NCI-H1092 treated with DMSO at 0.1 percent for 48 hours (cell line): ENCODE measurements around the gene VSTM2L.
"Not testable (repeated sequence)": the region's sequence is repeated elsewhere in the genome, so short reads cannot be mapped to it uniquely, and the experiment has no call there.

Source experiments
- DNase-seq: peaks from one replicate; lab custom pipeline; 2025; lab: John Stamatoyannopoulos, UW

Gene VSTM2L

GRCh38 chr20:37902504-37903313 is at the start of gene VSTM2L:
TSS of gene VSTM2L (plus strand) at chr20:37903127. CDS start at chr20:37903351, 224 bp downstream.
- DNase-seq = no peak

DNA sequence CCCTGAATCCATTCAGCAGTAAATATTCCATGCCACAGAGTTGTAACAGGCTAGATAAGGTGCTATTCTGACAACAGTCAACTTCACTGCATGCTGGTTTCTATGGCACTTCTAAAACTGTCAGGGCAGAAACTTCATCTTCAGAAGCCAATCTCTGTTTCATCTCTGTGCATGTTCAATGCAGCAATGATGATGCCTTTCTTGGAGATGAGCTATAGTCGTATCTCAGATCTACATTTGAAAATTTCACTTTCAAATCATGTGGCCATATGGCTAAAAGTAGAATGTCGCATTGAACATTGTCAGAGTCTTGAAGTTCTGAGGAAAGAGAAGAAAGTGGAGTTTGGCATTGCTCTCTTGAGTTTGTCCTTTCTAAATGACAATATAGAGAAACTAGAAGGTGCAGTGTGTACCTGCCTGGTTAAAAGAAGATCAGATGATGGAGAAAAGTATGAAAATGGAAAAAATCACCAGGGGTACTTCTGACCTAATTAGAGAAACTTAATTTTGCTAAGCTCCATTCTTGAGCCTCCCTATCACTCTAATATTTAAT is 49.0 kb upstream of the VSTM2L start:
- no peak for DNase-seq

GRCh38 chr20:37856034-37856433 is 46.9 kb upstream of the VSTM2L start:
- not testable (repeated sequence) for DNase-seq

GRCh38 chr20:37856932-37857660 is 45.8 kb upstream of the VSTM2L start:
- DNase-seq = no peak

- no peak for DNase-seq
These were observed 43.3 kb upstream of the VSTM2L start for GRCh38 chr20:37859406-37860171.

GRCh38 chr20:37863289-37863688 is 39.6 kb upstream of the VSTM2L start:
- no peak for DNase-seq

DNA sequence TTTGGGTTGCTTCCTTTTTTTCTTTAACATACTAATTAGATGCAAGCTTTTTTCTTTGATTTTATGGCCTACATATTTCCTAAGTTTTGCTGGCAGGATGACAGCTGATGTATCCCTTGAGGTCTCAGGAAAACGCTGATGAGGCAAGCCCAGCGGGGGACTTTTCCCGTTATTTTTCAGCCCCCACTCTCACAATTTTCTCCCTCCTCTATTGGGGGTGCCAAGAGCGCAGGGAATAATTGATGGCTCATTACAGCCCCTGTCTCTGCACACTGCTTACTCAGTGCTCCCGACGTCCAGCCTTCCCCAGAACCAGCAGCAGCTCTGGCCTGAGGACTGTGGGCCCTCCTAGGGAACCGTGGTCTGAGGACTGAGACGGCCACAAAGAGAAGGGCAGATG is 38.6 kb upstream of the VSTM2L start:
- DNase-seq = no peak

DNA sequence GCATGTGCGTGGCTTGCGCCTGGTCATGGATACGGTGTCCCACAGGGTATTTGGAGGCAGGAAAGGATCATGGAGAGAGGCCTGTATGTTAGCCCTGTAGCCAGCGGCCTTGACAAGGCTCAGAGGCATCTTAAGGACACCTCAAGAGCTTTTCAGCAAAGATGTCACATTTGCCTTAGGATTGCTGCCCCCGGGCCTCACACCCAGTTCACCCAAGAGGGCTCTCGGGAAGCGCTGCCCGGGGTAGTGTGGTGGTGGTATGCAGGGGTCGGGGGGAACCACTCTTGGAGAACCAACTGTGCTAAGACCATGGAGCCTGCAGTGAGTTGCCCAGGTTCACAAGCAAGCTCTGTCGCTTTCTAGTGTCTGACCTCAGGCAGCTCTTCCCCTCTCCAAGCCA is 36.9 kb upstream of the VSTM2L start:
- no peak for DNase-seq

GRCh38 chr20:37867289-37868195 is 35.4 kb upstream of the VSTM2L start:
- no peak for DNase-seq

DNA sequence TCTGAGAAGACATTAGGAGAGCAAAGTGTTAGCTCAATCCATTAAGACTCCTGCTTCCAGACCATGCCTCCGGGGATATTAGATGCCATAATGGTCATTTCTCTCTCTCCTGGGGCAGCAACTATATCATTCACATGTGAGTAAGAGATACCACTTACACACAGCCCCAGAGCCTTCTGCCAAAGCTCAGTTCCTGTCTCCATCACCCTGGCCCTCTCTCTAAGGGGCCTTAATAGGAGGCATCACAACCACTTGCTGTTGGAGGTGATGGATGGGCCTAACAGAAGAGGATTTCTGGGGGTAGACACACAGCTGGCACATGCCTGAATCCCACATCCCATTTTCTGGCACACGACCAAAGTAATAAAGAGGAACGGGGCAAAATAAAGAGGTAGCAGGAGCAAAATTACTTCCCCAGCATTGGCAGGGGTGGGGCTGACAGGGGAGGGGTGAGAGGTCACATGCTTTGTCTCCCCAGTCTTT is 34.0 kb upstream of the VSTM2L start:
- no peak for DNase-seq

- no peak for DNase-seq
These were observed 33.5 kb upstream of the VSTM2L start for GRCh38 chr20:37869334-37869861.

DNA sequence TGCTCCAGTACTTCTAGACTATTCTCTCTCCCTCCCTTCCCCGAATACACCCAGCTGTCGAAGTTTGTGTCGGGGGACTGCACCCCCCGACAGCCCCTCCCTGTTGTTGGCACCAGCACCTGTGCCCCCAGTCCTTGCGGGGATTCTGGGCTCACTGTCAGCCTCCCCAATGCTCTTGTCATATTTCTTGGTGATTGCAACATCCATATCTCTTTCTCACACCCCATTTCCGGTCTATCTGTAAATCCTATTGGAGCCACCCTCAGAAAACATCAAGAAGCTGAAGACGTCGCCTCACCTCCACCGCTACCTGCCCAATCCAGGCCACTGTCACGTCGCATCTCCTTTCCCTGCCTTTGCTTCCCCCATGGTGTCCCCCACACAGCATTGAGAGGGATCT is 32.6 kb upstream of the VSTM2L start:
- DNase-seq = no peak

DNA sequence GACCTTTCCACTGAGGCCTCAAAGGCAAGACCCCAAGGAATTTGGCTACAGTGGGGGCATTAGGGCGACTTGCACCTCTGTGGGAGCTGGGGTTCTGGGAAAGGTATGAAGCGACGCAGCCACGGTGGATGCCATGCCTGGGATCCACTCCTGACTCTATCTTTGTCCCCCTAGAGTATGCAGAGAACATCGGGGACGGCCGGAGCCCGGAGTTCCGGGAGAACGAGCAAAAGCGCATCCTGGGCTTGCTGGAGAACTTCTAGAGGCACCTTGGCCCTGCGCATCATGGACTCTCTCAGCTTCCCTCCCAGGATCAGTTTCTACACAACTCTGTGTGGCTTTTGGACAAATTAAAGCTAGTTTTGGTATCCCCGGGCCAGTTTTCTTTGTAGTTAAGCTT is 31.2 kb upstream of the VSTM2L start:
- DNase-seq = no peak

GRCh38 chr20:37872161-37872560 is 30.8 kb upstream of the VSTM2L start:
- DNase-seq = no peak

DNA sequence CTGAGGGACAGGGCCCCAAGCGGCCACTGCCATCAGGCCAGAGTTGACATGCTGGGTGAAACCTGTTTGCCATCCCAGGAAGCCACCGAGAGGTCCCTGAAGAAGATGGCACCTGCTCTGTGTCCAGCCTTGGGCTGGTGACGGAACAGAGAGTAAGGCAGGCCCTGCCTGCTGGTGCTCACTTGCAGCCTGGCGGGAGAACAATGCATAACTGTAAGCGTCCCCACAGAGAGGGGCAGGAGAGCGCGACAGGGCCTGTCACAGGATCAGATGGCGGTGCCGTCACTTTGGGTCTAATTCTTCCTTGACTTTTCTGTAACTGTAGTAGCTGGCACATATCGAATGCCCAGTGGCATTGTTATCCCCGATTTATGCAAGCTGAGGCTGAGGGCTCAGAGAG is 29.0 kb upstream of the VSTM2L start:
- DNase-seq = no peak

DNA sequence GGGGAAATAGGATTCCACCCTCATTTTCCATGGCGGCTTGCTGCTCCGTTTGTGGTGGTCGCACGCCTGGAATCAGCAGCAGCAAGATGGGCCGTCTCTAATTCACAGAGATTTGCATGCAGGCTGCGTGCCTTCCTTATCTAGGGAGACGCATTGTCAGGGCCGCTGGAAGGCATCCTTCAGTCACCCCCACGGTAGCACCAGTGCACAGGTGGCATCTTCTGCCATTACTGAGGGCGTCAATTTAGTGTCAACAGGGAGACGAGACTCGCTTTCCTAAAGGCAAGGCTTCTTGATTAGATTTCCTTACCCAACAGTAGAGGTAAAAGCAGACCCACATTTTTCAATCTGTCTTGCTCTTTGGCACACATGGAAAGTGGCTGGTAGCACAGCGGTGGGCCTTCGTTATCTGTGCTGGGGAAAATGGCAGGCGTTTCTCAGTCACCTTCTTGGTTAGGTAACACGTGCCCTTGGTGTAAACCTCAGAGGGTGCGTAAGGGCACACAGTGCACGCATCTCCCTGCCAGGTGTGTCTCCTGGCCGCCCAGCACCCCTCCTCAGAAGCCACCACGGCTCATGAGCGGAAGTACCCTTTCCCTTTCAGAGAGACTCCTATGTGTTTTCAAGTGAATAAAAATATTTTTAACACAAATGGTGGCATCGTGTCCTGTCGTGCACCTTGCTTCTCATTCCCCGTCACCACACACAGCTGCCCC is 27.3 kb upstream of the VSTM2L start:
- DNase-seq = no peak

DNA sequence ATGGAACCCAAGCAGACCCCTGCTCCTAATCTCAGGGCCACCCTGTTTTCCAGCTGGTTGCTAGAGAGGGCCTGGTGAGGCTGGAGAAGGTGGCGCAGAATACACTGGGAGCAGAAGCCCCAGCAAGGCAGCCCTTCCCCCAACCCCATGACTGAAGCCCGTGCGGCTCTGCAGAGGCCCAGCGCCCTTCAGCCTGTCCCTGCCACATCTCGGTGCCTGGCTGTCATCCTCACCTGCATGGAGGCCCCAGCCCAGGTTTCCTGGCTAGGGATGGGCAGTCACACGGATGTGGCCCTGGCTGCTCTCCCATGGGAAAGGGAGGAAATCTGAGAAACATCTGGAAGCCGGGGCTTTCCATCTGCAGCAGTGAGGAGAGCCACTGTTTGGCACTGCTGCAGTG is 26.1 kb upstream of the VSTM2L start:
- DNase-seq = no peak

DNA sequence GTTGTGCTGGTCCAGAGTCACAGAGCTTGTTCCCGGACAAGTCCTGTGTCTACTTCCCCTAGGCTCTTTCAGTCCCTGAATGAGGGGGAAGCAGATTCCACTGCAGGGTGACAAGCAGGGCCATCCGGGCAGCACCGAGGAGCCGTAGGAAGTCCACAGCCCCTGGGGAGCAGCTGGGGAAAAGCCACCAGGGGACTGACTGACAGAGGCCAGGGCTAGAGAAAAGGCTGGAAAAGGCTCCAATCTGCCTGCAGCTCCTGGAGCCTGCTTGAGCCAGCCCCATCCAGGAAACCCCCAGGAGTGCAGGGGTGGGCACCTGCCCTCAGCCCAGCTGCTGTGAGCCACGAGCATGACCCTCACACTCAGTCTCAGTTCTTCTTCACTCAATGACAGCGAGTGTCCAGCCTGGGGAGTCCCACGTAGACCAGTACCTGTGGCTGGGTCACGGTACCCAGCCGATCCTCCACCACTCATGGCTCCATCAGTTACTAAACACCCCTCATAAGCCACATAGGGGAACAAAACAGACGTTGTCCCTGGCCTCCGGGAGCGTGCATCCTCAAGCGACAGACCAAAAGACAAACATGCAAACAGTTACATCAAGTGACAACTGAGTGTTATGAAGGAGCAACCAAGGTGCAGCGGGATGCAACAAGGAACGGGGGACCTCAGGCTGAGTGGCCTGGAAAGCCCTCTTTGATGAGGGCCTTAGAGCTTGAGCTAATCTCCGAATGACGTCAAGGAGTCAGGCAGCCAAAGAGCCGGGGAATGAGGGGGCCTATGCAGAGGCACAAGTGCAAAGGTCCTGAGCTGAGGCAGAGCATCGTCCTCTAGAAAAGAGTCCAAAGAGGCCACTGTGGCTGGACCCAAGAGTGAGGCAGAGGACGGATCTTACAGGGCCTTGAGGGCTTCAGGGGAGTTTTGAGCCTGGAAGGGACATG is 24.8 kb upstream of the VSTM2L start:
- no peak for DNase-seq
